CD4-positive, alpha-beta T cell treated with Interleukin-4 for 4 hours (primary cell): ENCODE measurements around the gene DISC1.
"Not testable (repeated sequence)": the region's sequence is repeated elsewhere in the genome, so short reads cannot be mapped to it uniquely, and the experiment has no call there.

Source experiments
- DNase-seq: peaks from one replicate; pipeline ENCODE4 v3.0.0-alpha.2; 2020

The DISC1 gene

GRCh38 chr1:231606712-231607111 is 19.9 kb upstream of the DISC1 start:
- no peak for DNase-seq

- no peak for DNase-seq
Observed at GRCh38 chr1:231610388-231610787, 16.2 kb upstream of the DISC1 start.

DNA sequence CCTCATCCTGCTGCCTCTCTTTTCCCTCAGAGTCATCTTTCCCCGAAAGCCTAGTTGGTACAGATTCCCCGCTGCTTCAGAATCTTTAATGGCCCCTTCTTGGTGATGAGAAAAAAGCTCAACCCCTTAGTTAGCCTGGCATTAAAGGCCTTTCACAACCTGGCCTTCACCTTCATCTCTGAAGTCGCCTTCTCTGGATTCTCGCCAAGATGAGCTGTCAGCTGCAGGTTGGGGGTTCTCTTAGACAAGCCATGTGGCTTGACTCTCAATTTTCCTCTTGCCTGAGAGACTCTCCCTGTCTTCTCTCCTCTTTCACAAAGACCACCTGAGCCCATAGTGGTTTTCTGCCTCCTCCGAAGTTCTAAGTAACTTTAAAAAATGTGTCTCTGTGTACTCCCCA is 15.5 kb upstream of the DISC1 start:
- DNase-seq: no peak

- no peak for DNase-seq
Observed at GRCh38 chr1:231611851-231612250, 14.7 kb upstream of the DISC1 start.

- DNase-seq: peak; percentile 68
Observed at GRCh38 chr1:231612393-231613089, 14.0 kb upstream of the DISC1 start.

GRCh38 chr1:231613419-231614349 is 12.9 kb upstream of the DISC1 start:
- no peak for DNase-seq

DNA sequence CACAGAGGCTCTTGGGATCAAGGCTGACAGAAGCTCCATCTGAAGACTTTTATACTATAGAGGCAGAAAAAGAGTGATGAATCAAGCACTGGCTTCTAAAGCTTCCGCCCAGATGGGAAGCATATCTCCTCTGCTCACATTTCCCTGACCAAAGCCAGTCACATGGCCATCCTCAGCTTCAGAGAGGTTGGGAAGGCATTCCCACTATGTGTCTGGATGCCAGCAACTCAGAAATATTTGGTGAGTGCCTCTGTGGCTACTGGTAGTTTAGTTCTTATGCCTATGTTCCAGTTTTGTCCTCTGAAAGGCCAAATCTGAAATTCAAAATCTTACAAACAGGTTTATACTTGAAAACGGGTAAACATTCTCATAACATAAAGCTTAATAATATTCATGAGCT is 9.9 kb upstream of the DISC1 start:
- DNase-seq: no peak

DNA sequence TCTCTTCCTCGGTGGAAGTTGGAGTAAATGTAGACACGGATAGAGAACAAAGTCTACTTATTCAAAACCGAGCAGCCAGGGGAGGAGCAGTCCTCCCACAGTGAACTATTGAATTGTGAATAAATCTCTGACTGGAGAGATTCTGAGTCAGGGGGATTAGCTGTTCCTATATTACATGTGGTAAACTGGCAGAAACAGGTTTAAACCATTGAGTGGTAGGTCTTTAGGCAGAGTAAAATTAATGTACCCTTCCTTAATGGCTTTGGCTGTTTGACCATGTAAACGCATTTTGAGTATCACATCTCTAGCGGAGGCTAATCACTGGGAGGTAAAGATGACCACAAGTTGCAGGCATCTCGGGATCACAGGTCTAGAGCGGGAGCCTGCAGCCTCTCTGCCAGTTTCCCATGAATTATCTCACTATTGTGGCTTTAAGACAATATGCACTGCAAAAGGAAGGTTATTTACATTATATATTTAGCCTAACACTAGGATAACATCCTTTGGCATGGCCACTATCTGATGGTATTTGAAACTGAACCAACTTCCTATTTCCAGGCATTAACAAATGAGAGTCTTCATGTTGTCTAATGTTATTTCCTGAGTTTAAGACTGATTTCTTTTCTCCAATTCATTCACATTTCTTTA is 7.9 kb upstream of the DISC1 start:
- no peak for DNase-seq

GRCh38 chr1:231619257-231619634 is 7.3 kb upstream of the DISC1 start:
- no peak for DNase-seq

- not testable (repeated sequence) for DNase-seq
Observed at GRCh38 chr1:231625042-231625441, 1.5 kb upstream of the DISC1 start.

DNA sequence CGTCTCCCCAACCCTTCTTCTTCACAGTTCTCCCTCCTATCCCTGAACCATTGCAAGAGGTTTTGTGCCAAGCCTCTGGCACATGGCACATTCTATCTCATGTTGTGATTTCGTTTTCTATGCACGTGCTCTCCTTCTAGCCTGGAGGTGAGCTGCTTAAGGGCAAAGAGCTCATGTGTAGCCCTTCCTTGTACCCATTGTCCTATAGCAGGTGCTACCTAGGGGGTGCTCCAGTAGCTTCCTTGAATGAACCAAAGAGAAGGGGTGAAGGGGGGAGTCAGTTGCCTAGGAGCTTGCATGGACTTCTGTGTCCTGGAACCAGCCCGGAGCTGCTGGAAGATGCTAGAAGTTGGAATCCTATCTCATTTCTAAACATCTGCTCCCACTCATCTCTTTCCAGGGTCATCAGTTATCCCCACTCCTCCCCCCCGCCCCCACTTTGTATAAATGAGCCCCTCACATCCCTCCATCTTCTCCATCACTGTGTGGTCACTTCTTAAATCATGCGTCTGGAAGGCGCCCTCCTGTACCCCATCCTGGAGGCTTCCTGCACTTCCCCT is 535 bp upstream of the DISC1 start:
- DNase-seq: no peak

DNA sequence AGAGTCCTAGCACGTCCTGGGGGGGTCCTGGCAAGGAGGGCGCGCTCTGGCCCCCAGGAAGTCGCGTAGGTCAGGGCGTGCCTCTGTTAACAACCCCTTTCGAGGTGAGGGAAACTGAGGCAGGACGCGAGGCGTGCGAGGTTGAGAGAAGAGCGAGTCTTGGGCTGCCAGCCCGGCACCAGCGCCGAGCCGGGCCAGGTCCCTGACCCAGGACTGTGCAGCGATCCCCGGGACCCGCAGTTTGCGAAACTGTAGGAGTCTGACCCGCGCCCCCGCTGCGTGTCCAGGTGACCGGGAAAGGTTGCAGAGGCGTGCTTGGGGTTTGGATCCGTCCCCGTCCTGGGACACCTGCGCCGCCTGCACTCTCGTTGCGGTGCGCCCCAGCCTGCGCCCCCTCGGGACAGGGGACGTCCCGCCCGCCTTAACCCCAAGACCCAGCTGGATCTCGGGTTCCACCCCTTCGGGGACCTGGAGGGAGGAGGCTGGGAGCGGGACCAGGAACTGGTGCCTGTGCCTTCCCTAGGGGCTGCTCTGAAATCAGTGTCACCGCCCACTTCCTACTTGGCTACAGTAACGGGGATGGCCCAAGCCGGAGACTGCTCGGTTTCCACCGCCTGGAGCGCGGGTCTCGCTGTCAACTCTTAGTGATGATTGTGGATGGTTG is 493 bp downstream of the DISC1 start:
- peak; percentile 33 for DNase-seq

DNA sequence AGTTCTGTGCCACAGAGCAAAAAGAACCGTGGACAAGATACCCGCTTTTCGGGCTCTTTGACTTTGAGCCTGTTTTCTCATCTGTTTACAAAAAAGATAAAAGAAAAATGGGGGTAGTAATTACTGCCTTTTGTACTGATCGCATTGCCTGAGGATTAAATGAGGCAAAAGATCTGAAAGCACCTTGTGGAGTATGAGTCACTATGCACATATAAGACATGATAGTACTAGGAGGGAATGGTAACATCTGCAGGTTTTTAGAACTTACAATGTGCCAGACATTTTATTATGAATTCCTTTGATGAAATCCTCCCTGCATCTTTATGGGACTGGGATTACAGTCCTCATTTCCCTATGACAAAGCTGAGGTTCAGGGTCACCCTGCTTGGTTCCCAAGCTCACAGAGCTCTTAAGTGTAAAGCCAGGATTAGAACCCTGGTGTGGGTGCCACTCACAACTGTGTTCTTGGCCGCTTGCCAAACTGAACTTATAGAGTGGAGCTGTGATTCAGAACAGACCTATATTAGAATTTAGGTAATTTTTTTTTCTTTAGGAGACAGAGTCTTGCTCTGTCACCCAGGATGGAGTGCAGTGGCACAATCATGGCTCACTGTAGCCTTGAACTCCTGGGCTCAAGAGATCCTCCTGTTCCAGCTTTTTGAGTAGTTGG is 1.8 kb downstream of the DISC1 start:
- DNase-seq: peak; percentile 60

- DNase-seq: peak; percentile 44
Observed at GRCh38 chr1:231629132-231629531, 2.5 kb downstream of the DISC1 start.

- DNase-seq: no peak
Observed at GRCh38 chr1:231630558-231631205, 4.1 kb downstream of the DISC1 start.

- DNase-seq: no peak
Observed at GRCh38 chr1:231631717-231632116, 5.1 kb downstream of the DISC1 start.

DNA sequence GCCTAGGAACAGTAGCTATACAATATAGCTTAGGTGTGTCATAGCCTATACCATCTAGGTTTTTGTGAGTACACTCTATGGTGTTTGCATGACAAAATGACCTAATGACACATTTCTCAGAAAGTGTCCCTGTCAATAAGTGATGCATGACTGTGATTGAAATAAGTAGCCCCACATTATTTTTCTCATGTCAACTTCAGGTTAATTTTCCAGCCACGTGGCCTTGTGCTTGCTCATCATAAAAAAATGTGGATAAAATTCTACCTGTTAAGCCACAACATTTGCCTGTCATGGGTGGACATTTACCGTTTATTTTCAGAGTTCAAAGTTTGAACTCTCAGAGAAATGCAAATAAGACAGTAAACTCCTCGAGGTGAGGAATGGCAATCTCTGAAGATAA is 5.5 kb downstream of the DISC1 start:
- no peak for DNase-seq

- no peak for DNase-seq
Observed at GRCh38 chr1:231634323-231635013, 7.9 kb downstream of the DISC1 start.

DNA sequence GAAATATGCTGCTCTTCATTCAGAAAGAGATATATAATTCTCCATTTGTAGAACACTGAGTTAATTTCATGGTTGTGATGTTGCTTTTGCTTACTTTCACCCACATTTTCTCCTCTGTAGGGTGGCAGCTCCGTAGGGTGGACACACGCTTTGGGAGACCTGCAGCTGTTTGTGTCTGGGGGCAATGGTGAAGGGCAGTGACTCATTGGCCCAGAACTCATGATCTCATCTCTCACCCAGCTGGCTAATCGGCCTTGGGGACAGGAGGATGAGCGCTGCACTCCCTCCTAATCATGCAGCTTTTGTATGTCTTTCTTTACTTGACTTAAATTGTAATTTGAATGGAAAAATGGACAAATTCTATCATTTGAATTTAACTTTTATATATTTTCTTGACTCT is 9.6 kb downstream of the DISC1 start:
- no peak for DNase-seq

GRCh38 chr1:231636922-231637321 is 10.3 kb downstream of the DISC1 start:
- DNase-seq: not testable (repeated sequence)

DNA sequence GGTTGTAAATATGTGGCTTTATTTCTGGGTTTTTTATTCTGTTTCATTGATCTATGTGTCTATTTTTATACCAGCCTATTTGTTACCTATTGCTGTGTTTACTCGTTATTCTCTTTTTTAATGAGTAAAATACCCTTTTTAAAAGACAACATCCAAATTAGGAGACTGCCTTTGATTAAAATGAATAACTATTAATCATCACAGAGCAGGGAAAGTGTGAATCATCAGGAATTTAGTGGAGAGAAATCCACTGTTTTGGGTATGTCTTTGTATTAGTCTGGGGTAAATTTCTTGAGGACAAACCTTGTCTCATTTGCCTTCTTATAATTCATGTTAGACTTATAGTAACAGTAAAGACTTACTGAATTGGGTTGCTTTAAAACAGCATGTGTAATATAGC is 12.1 kb downstream of the DISC1 start:
- no peak for DNase-seq
